PC-9 (cell line): ENCODE results near the gene ATP5PD.

Experiments
- CTCF ChIP-seq: fragments of 200-600 bp; sonication (generic); conservative IDR thresholded peaks from 2 replicates; pipeline ENCODE4 v1.6.1; 2017; ENCODE audit warnings: mixed run types, antibody characterized with exemption, mild to moderate bottlenecking, moderate library complexity
- EZH2 ChIP-seq: fragments of 200-600 bp; sonication (generic); IDR thresholded peaks from 2 replicates; pipeline ENCODE4 v1.8.0; 2017; ENCODE audit warnings: antibody characterized with exemption, low read depth

- no peak for TF ChIP-seq CTCF
- TF ChIP-seq EZH2, result no peak
Observed at GRCh38 chr17:75086496-75087181, 39.9 kb upstream of the ATP5PD start.
